Prostate gland (tissue), 2 donors: ENCODE results near the gene EFS.

ENCODE experiments used
- CTCF ChIP-seq, 4 experiments: fragments of 200-600 bp in 2 of 4; fragments of 450-650 bp in 2 of 4; sonication (generic) in 2 of 4; IDR thresholded peaks; 1 replicate in 3 of 4; 2 replicates in 1 of 4; pipeline ENCODE4 v1.5.1; 2016 to 2019; ENCODE audit warnings: antibody characterized with exemption in 4 of 4, mild to moderate bottlenecking in 2 of 4, moderate library complexity in 2 of 4
- POLR2A ChIP-seq: fragments of 450-650 bp; IDR thresholded peaks from one replicate; pipeline ENCODE4 v1.6.1; 2016; ENCODE audit warnings: antibody characterized with exemption, mild to moderate bottlenecking
- POLR2AphosphoS5 ChIP-seq: sonication (generic); formaldehyde crosslinking; IDR thresholded peaks from one replicate; pipeline ENCODE4 v1.6.1; 2017; ENCODE audit warnings: antibody characterized with exemption

GRCh38 chr14:23413681-23414080, 48.7 kb upstream of the EFS start:
- TF ChIP-seq CTCF (IDR thresholded peaks at IDR 0.05) (no peak), POLR2A (no peak), POLR2AphosphoS5 (no peak)
